22Rv1 (cell line): Measurements from ENCODE around the gene TUFT1.
A peak's percentile ranks its signal among the peaks of the same experiment; 100 is the strongest.

Source experiments
- H3K27ac ChIP-seq: fragments of 450-650 bp; 2 replicates; pipeline ENCODE4 v1.5.1; 2017
- ZFX ChIP-seq: fragments of 450-650 bp; IDR thresholded peaks from 2 replicates; pipeline ENCODE4 v1.6.1; 2017; ENCODE audit warnings: antibody characterized with exemption, borderline replicate concordance
- TF ChIP-seq, protein P1 (sequence below): fragments of 450-650 bp; IDR thresholded peaks from 2 replicates; pipeline ENCODE4 v1.5.1; 2017; ENCODE audit warnings: mild to moderate bottlenecking

TUFT1 gene, protein sequence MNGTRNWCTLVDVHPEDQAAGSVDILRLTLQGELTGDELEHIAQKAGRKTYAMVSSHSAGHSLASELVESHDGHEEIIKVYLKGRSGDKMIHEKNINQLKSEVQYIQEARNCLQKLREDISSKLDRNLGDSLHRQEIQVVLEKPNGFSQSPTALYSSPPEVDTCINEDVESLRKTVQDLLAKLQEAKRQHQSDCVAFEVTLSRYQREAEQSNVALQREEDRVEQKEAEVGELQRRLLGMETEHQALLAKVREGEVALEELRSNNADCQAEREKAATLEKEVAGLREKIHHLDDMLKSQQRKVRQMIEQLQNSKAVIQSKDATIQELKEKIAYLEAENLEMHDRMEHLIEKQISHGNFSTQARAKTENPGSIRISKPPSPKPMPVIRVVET

DNA sequence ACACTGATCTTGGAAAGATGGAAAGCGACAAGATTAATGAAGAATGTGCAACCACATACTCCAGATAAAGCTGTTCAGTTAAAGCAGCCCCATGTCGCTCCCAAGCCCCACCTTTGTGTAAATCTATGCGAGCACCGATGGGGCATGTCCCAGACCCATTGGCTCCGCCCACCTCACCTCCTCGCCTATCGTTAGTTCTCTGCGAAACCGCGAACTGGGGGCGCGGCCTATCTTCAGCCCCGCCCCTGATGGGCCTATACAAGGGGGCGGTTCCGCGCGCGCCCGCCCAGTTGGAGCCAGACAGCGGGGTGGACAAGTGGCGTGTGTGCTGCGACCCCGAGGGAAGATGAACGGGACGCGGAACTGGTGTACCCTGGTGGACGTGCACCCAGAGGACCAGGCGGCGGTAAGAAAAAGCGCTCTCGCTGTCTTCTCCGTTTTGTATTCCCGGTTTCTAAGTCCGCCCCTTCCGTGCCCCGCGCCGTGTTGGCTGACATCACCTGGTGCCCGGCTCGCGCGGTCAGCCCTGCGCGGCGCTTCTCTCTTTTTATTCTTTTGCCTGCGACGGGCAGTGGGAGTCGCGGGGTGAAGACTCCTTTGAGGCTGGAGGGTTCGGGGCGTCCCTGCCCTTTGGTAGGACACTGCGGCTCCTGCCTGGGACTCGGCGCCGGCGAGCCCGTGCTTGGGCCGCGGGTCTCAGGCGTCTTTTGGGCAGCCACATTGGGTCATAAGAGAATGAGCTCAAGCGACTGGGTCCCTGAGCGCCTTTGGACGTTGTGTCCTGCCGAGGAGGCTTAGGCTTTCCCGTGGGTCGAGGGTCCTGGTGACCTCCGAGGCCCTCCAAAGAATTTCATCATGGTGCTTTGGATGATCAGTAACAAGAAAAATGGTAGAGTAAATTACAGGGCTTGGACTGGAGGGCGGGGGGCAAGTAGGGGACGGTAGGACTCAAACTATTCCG lies at the start of gene TUFT1:
TUFT1 (plus strand) TSS at position 289 of the 961 bp plus-strand sequence; CDS start at position 347, 58 bp downstream.
- no peak for TF ChIP-seq ZFX
- TF ChIP-seq, protein P1, sequence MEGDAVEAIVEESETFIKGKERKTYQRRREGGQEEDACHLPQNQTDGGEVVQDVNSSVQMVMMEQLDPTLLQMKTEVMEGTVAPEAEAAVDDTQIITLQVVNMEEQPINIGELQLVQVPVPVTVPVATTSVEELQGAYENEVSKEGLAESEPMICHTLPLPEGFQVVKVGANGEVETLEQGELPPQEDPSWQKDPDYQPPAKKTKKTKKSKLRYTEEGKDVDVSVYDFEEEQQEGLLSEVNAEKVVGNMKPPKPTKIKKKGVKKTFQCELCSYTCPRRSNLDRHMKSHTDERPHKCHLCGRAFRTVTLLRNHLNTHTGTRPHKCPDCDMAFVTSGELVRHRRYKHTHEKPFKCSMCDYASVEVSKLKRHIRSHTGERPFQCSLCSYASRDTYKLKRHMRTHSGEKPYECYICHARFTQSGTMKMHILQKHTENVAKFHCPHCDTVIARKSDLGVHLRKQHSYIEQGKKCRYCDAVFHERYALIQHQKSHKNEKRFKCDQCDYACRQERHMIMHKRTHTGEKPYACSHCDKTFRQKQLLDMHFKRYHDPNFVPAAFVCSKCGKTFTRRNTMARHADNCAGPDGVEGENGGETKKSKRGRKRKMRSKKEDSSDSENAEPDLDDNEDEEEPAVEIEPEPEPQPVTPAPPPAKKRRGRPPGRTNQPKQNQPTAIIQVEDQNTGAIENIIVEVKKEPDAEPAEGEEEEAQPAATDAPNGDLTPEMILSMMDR, result no peak; the same call in 1 of the 2 replicates
- peak within 1 kb of the TSS; percentile 100 for H3K27ac ChIP-seq

DNA sequence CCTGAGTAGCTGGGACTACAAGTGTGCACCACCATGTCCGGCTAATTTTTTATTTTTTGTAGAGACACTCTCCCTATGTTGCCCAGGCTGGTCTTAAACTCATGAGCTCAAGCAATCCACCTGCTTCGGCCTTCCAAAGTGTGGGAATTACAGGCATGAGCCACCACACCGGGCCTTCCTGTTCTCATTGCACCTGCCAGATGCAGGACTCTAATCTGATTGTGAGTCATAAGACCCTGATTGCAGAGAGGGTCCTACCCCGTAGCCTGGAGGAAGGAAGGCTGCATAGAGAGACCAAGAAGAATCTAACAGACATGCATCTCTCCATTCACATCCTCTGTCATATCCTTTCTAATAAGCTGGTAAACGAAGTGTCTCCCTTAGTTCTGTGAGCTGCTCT lies 48.5 kb upstream of the TUFT1 start:
- TF ChIP-seq, protein P1, result no peak
- no peak for TF ChIP-seq ZFX
- H3K27ac ChIP-seq, result peak overlapping the region; percentile 38

DNA sequence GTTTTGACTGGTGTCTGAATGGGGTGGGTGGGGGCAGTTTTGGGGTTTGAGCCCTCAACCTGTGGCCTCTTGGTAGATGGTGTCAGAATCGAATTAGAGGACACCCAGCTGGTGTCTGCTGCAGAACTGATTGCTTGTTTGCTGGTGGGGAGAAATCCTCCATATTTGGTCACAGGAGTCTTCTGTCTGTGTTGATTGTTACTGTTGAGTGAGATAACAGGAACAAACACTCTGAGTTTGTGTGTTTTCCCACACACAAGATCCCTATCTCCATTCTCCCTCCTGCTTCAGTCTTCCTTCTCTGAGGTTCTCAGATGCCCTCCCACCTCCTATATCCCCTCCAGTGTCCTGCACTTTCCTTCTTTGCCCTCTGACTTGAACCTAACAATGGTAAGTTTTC lies 48.0 kb upstream of the TUFT1 start:
- TF ChIP-seq ZFX, result no peak
- TF ChIP-seq, protein P1, result no peak
- H3K27ac ChIP-seq, result peak overlapping the region; percentile 38

DNA sequence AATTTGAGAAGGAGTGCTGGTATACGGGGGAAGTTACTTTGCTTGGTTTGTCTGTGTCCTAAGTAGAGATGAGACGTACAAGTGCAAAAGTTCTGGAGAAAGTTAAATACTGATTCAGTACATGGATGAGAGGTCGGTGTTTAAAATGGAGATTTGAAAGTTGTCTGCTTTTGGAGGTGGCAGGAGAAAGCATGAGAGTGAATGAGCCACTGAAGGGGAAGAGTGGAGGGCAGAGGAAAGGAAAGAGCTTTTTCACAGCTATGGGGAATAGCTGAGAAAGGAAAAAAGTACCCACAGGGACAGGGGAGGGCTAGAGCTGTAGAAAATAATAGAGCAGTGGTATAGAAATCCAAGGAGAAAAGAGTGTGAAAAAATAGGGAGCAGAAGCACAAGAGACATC lies 47.1 kb upstream of the TUFT1 start:
- TF ChIP-seq ZFX, result no peak
- TF ChIP-seq, protein P1, result no peak
- H3K27ac ChIP-seq, result peak overlapping the region; percentile 38; the same call in 1 of the 2 replicates

DNA sequence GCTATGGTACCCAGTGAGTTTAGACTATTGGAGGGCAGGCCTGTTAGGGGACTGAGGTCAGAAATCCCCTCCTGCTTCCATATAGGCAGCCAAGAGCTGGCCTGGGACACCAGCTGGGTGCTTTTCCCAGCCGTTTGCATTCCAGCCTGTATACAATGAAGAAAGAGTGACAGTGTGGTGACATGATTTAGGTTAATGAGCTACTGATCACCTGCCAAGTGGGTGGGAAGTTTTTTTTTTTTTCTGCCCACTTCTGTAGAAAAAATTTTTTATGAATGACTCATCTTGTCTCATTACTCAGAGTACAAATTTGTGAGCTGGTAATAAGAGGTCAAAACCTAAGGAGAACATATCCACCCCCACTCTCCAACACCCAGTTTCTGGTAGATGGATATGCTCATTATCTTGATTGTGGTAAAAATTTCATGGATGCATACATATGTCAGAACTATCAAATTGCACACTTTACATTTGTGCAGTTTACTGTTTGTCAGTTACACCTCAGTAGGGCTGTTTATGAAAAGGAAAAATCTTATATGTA lies 45.3 kb upstream of the TUFT1 start:
- peak overlapping the region; percentile 34 for H3K27ac ChIP-seq
- no peak for TF ChIP-seq ZFX
- TF ChIP-seq, protein P1, result no peak

DNA sequence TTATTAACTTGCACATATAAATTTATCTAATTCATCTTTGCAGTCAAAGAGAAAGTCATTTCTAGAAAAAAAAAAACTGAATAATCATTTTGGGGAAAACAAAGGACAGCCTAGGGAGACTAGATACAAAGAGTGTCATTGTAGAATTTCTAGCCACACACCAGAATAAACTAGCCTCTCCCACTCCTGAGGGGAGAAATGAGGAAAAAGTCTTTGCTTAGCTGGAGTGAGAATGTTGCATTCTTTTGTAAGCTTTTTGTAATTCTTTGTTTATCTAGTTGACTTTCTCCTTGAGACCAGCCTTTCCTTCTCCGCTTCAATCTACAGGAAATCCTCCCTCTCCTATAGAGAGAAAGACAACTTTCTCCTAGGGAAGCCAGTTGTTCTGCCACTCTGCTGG lies 44.8 kb upstream of the TUFT1 start:
- TF ChIP-seq ZFX, result no peak
- TF ChIP-seq, protein P1, result no peak
- peak overlapping the region; percentile 34 for H3K27ac ChIP-seq
